Fibroblast of pulmonary artery (primary cell): ENCODE data around the gene SHISA5.

Source experiments
- DNase-seq: peaks from one replicate; pipeline ENCODE4 v3.0.0-alpha.2; 2010; ENCODE audit warnings: low read depth
- H3K4me3 ChIP-seq: replicated peaks from 2 replicates; pipeline ENCODE4 v1.5.1; 2011; ENCODE audit warnings: low read depth, mild to moderate bottlenecking, control low read depth, low read length, moderate library complexity
- TF ChIP-seq, protein P1 (sequence below): IDR thresholded peaks from 2 replicates; pipeline ENCODE4 v1.5.1; 2011; ENCODE audit warnings: mild to moderate bottlenecking, control low read depth, low read length, inconsistent platforms; ENCODE audit errors: missing control alignments

SHISA5 gene

DNA sequence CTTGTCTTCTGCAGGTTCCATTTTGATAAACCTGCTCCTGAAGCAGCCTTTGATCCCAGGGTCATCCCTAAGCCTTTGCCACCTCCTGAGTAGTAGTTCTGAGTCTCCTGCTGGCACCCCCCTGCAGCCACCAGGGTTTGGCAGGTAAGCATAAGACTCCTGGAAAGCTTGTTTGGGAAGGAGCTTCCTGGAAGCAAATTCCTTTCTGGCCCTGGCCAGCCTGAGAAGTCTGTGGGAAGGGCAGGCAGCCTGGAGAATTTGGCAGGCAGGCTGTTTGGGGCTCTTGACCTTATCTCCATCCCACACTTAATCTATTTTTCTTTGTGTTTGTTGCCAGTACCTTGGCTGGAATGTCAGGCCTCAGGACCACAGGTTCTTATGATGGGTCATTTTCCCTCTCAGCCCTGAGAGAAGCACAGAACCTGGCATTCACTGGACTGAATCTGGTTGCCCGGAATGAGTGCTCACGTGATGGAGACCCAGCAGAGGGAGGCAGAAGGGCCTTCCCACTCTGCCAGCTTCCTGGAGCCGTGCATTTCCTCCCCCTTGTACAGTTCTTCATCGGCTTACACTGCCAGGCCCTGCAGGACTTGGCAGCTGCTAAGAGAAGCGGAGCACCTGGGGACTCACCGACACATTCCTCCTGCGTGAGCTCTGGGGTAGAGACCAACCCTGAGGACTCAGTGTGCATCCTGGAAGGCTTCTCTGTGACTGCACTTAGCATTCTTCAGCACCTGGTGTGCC lies 44.0 kb downstream of the SHISA5 start:
- DNase-seq: no peak
- H3K4me3 ChIP-seq: no peak overlapping the region
- TF ChIP-seq, protein P1, sequence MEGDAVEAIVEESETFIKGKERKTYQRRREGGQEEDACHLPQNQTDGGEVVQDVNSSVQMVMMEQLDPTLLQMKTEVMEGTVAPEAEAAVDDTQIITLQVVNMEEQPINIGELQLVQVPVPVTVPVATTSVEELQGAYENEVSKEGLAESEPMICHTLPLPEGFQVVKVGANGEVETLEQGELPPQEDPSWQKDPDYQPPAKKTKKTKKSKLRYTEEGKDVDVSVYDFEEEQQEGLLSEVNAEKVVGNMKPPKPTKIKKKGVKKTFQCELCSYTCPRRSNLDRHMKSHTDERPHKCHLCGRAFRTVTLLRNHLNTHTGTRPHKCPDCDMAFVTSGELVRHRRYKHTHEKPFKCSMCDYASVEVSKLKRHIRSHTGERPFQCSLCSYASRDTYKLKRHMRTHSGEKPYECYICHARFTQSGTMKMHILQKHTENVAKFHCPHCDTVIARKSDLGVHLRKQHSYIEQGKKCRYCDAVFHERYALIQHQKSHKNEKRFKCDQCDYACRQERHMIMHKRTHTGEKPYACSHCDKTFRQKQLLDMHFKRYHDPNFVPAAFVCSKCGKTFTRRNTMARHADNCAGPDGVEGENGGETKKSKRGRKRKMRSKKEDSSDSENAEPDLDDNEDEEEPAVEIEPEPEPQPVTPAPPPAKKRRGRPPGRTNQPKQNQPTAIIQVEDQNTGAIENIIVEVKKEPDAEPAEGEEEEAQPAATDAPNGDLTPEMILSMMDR: no peak

- TF ChIP-seq, protein P1: no peak
- no peak for DNase-seq
- no peak overlapping the region for H3K4me3 ChIP-seq
Observed at GRCh38 chr3:48459331-48459730, 44.6 kb downstream of the SHISA5 start.

- DNase-seq: no peak
- H3K4me3 ChIP-seq: no peak overlapping the region
- TF ChIP-seq, protein P1: no peak
Observed at GRCh38 chr3:48456456-48456855, 47.5 kb downstream of the SHISA5 start.

- no peak for DNase-seq
Observed at GRCh38 chr3:48451270-48451669, 52.7 kb downstream of the SHISA5 start.

GRCh38 chr3:48446425-48447193 lies 57.4 kb downstream of the SHISA5 start, which contains the start of gene ATRIP:
ATRIP (plus strand) TSS chr3:48446737; CDS start chr3:48446846, 109 bp downstream.
- H3K4me3 ChIP-seq: peak within 1 kb of the TSS; percentile 89
- peak; percentile 80 for DNase-seq
- TF ChIP-seq, protein P1: no peak

More at GRCh38 chr3:48451270-48451669, 52.7 kb downstream of the SHISA5 start:
- TF ChIP-seq, protein P1: no peak
- no peak overlapping the region for H3K4me3 ChIP-seq

DNA sequence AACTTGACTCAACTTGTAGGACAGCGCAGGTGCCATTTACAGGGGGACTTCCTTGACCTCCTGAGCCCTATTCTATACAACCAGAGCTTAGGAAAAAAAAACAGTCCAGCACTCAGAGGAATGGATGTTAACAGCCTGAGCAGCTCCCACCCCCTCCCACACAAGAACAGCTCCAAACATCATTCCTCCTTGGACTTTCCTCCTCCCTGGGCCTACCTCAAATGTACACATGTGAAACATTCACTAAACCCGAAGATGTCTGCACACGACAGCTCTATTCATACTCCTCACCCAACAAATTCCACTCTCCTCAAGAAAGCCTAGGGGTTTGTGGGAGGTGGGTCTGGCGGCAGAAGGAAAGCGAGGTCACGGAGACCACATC lies 57.9 kb downstream of the SHISA5 start:
- TF ChIP-seq, protein P1: no peak
- peak overlapping the region; percentile 89 for H3K4me3 ChIP-seq
- DNase-seq: no peak
